ENCODE measurements around the gene VSTM2B. TPM values are rescaled to one million over a fixed set of nuclear protein-coding genes. Genes with fewer than 3 reads are reported as not detected.
"Not testable (repeated sequence)": the region's sequence is repeated elsewhere in the genome, so short reads cannot be mapped to it uniquely, and the experiment has no call there.

Gene VSTM2B
- total RNA-seq, 1 experiment from 2014 or later, result not detected

DNA sequence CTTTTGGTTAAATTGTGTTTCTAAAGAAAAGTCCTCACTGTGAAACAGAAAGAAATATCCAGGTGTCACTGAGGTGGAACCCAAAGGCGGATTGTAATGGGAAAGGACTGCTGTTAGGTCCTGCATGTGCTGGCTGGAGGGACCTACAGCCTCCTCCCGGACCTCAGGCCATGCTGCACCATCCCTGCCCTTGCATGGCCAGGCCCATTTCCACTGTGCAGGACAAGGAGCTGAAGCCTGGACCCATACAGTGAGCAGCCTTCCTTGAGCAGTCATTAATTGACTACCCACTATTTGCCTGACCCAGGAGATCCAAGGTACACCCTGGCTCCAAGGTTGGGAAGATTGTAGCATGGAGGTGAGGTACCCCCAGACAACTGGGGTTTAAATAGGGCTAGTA lies 17.6 kb downstream of the VSTM2B start:
- H3K4me1 ChIP-seq (replicated peaks), result no peaks in the 10 kb centered on the region
- H3K36me3 ChIP-seq, result no peaks in the 10 kb centered on the region
- H3K9me3 ChIP-seq (replicated peaks), result no peaks in the 10 kb centered on the region
- H3K27ac ChIP-seq, result no peak overlapping the region
- H3K27me3 ChIP-seq (replicated peaks), result no peaks in the 10 kb centered on the region
- H3K4me3 ChIP-seq, result no peak overlapping the region
- peak in 1 of 2 experiments; percentile 23 for DNase-seq (ENCODE audit: low read depth in 1 of 2, low spot score in 2 of 2)

DNA sequence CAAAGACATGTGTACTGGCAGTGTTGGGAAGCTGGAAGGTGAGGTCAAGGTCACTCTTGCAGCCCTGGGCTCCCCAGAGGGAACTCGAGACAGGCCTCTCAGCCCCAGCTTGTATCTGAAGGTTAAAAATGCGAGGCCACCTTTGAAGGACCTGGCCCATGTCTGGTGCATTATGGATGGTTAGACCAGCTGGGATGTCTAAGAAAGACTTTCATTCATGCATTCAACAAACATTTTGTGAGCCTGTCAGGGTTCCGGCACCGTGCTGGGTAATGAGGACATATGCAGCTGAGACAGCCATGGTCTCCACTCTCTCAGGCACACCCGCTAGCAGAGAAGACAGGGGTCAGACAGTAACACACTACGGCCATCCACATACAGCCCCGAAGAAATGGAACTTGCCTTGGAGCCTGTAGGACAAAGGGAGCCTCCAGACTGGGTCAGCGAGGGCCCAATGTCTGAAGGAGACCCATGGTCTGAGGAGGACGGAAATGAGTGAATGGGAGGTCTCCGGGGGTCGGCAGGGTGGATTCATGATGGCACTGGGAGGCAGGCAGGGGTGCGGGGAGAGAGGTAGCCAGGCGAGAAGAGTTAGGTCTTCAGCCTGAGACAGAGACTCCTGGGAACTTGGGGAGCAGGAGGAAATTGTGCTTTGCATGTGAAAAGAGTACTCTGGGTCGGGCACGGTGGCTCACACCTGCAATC lies 19.0 kb downstream of the VSTM2B start:
- Histone ChIP-seq H3K36me3 (no peaks in the 10 kb centered on the region), H3K9me3 (replicated peaks) (no peaks in the 10 kb centered on the region), H3K27me3 (replicated peaks) (no peaks in the 10 kb centered on the region), H3K27ac (no peak overlapping the region), H3K4me3 (no peak overlapping the region), H3K4me1 (replicated peaks) (no peaks in the 10 kb centered on the region)
- DNase-seq (ENCODE audit: low read depth in 1 of 2, low spot score in 2 of 2), result peak in 1 of 2 experiments; percentile 19

DNA sequence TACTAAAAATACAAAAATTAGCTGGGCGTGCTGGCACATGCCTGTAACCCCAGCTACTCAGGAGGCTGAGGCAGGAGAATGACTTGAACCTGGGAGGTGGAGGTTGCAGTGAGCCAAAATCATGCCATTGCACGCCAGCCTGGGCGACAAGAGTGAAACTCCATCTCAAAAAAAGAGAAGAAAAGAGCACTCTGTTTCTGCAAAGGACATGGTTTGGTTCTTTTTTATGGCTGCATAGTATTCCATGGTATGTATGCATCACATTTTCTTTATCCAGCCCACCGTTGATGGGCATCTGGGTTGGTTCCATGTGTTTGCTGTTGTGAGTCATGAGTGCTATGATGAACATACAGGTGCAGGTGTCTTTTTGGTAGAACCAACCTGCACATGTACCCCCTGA lies 19.7 kb downstream of the VSTM2B start:
- not testable (repeated sequence) for H3K27ac ChIP-seq; H3K36me3 ChIP-seq; H3K4me1 ChIP-seq (replicated peaks); H3K4me3 ChIP-seq; H3K27me3 ChIP-seq (replicated peaks); H3K9me3 ChIP-seq (replicated peaks); DNase-seq (ENCODE audit: low read depth in 1 of 2, low spot score in 2 of 2)

DNA sequence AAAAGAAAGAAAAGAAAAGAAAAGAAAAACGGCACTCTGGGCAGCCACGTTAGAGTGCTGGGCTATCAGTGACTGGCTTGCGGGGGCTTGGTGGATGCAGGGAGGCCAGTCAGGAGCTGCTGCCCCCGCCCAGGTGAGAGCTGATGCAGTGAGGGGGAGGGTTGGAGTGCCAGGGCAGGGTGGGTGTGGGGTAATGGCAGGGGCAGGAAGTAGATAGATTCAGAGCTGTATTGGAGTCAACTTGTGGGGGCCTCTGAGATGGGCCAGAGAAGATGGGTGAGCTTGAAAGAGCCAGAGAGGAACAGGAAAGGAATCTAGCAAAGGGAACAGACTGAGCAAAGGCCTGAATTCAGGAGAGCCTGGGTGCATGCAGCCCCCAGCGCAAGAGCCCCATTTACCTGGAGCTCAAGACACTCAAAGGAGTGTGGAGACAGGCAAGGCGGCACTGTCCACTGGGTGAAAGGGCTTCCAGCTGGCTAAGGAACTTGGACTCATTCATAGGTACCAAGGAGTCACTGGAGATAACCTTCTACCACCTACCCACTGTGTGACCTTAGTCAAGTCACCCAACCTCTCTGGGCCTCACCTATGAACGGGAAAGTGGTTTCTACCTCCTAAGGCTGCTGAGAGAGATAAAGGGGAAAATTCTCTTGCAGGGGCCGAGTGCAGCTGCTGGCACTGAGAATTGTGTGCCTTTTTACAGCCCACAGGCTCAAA lies 20.2 kb downstream of the VSTM2B start:
- Histone ChIP-seq H3K27me3 (replicated peaks) (no peaks in the 10 kb centered on the region), H3K9me3 (replicated peaks) (no peaks in the 10 kb centered on the region), H3K36me3 (no peaks in the 10 kb centered on the region), H3K4me1 (replicated peaks) (no peaks in the 10 kb centered on the region), H3K27ac (no peak overlapping the region), H3K4me3 (no peak overlapping the region)
- peak in 1 of 2 experiments; percentile 34 for DNase-seq (ENCODE audit: low read depth in 1 of 2, low spot score in 2 of 2)

DNA sequence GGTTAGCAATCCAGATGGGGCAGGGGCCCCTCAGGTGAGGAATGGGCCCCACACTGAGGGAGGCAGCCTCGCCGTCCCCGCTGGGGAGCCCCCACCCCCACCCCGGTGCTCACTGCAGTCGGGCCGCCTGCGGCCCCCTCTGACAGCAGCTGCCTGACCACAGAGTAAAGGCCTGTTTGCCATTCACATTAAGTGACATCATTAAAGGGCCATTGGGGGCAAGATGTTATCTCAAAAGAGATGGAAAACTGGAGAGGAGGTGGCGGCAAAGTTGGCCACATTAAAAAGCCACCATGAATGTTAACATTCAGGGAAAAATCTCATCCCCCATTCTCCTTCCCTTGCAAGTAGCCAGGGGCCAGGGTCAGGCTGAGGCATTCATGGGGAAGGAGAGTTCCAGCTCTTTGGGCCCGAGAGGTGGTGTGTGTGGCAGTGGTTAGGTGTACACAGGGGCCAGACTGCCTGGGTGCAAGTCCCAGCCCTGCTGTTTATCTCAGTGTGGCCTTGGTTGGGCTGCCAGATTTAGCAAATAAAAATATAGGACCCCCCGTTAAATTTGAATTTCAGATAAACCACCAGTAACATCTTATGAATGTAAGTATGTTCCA lies 20.9 kb downstream of the VSTM2B start:
- H3K4me1 ChIP-seq (replicated peaks), result no peaks in the 10 kb centered on the region
- no peaks in the 10 kb centered on the region for H3K9me3 ChIP-seq (replicated peaks)
- peak in 1 of 2 experiments; percentile 16 for DNase-seq (ENCODE audit: low read depth in 1 of 2, low spot score in 2 of 2)
- H3K27me3 ChIP-seq (replicated peaks), result no peaks in the 10 kb centered on the region
- no peak overlapping the region for H3K4me3 ChIP-seq
- no peaks in the 10 kb centered on the region for H3K36me3 ChIP-seq
- H3K27ac ChIP-seq, result no peak overlapping the region

DNA sequence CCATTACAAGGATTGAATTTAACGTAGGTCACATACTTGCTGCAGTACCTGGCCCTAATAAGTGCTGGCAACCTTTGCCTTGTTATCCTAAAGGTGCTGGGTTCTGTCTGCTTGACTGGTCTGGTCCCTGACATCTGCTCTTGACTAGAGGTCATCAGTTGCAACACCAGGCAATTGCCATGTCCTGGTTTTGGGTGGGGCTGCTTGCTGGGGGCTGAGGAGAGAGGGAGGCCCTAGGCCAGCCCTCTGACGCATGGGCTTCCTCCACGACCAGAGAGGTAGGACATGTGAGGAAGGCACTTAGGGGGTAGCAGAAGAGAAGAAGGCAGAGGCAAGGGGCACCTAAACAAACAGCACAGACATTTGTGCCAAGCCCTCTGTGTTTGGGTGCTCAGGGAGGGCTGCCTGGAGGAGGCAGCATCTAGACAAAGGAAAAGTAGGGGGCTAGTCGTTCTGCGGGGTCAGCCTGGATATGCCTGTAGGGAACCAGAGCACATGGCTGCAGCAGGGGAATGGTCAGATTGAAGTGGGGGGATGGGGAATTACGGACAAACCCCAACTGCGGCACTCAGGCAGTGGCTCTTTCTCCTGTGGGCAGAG lies 21.7 kb downstream of the VSTM2B start:
- no peaks in the 10 kb centered on the region for H3K4me1 ChIP-seq (replicated peaks)
- H3K27ac ChIP-seq, result no peak overlapping the region
- H3K4me3 ChIP-seq, result no peak overlapping the region
- H3K9me3 ChIP-seq (replicated peaks), result no peaks in the 10 kb centered on the region
- no peaks in the 10 kb centered on the region for H3K27me3 ChIP-seq (replicated peaks)
- H3K36me3 ChIP-seq, result no peaks in the 10 kb centered on the region
- DNase-seq (ENCODE audit: low read depth in 1 of 2, low spot score in 2 of 2), result peak in 1 of 2 experiments; percentile 33

DNA sequence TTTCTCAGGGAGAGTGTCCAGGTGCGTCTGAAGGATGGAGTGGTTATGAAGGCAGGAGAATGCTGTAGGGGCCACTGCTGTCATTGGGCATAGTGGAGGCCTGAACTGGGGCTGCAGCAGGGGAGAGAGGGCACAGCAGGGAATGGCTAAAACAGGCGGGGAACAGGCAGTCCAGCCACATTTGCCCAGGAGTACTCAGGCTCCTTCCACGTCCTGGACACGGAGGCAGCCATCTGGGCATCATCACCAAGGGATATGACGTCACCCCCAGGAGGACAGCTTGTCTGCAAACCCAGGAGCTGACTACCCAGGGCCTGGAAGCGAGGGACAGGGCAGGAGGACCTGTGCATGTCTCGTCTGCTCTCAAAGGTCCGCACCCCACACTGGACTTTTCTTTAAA lies 22.2 kb downstream of the VSTM2B start:
- Histone ChIP-seq H3K27ac (no peak overlapping the region), H3K4me3 (no peak overlapping the region), H3K9me3 (replicated peaks) (no peaks in the 10 kb centered on the region), H3K27me3 (replicated peaks) (no peaks in the 10 kb centered on the region), H3K36me3 (no peaks in the 10 kb centered on the region), H3K4me1 (replicated peaks) (no peaks in the 10 kb centered on the region)
- peak in 1 of 2 experiments; percentile 37 for DNase-seq (ENCODE audit: low read depth in 1 of 2, low spot score in 2 of 2)

DNA sequence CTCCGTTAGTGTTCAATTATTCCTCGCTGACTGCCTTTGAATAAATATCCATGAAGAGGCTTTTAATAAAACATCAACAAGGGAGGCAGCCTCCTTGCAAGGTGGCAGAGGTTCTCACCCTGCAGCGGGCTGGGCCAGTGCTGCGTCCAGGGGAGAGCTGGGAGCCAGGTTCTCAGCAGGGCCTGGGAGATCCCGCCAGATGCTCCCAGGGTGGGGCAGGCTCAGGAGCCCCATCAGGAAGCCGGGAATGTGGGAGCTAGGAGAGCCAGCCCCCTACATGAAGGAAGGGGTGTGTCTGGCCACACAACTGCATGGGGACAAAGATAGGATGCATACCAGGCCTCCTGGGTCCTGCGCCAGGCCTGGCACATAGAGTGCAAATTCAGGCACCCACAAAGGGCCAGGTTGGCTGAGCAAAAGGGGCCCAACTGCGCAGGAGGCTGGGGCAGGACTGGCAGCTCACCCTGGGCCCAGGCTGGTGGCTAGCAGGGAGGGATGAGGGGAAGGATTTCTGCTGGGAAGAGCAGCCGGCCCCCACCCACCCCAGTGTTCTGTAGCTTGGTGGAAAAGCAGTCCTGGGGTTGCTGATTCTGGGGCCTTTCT lies 22.8 kb downstream of the VSTM2B start:
- Histone ChIP-seq H3K4me1 (replicated peaks) (no peaks in the 10 kb centered on the region), H3K27ac (no peak overlapping the region), H3K9me3 (replicated peaks) (no peaks in the 10 kb centered on the region), H3K4me3 (no peak overlapping the region), H3K36me3 (no peaks in the 10 kb centered on the region), H3K27me3 (replicated peaks) (no peaks in the 10 kb centered on the region)
- peak in 1 of 2 experiments; percentile 31 for DNase-seq (ENCODE audit: low read depth in 1 of 2, low spot score in 2 of 2)

DNA sequence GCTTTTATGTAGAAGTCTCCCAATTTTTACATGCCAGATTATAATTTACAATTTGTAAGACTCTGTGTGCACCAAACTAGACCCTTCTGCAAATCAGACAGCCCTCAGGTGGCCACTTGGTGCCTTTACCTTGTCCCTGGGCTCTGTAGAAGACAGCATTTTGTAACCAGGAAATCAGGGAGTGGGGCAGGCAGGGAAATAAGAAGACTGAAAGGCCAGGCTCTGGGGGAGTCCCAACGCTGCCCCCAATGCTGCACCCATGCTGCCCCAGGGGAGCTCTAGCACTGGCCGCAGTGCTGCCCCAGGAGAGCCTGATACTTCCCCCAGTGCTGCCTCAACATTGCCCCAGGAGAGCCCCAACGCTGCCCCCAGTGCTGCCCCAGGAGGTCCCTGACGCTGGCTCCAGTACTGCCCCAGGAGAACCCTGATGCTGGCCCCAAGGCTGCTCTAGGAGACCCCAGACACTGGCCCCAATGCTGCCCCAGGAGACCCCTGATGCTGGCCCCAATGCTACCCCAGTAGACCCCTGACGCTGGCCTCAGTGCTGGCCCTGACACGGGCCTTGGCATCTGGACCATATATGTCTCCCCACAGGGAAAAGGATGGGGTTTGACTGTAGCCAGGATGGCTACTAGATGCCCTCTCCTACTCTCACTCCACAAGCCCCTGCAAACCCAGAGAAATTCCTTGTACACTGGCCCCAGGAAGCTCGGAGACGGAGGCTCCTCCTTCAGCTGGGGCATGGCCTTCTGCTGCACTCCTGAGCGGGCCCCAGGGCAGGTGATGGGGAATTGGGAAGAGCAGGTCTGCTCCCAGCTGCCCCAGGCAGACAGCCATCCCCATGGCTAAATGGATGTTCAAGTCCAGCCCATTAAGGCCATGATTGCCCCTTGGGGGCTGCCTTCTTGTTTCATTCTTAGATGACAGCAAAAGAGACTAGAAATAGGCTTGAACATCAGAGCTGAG lies 23.6 kb downstream of the VSTM2B start:
- no peak overlapping the region for H3K4me3 ChIP-seq
- no peaks in the 10 kb centered on the region for H3K27me3 ChIP-seq (replicated peaks)
- peak in 1 of 2 experiments; percentile 31 for DNase-seq (ENCODE audit: low read depth in 1 of 2, low spot score in 2 of 2)
- no peaks in the 10 kb centered on the region for H3K36me3 ChIP-seq
- H3K9me3 ChIP-seq (replicated peaks), result no peaks in the 10 kb centered on the region
- no peaks in the 10 kb centered on the region for H3K4me1 ChIP-seq (replicated peaks)
- H3K27ac ChIP-seq, result no peak overlapping the region

DNA sequence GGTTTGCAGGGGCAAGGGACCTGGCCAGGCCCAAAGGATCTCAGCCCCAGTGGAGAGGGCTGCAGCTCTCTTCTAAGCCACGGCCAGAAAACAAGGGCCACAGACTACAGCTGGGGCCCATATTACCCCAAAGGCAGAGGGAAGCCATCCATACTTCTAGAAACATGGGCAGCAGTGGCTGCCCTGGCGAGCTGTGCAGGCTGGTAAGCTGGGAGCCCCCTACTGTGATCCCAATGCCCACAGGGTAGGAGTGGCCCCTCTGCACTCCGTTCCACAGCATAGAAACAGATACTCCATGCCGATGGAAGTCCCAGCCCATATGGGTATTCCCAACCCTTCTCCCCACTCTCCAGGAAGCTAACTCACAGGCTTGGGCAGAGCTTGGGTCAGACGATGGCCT lies 25.1 kb downstream of the VSTM2B start:
- H3K4me3 ChIP-seq, result no peak overlapping the region
- DNase-seq (ENCODE audit: low read depth in 1 of 2, low spot score in 2 of 2), result peak in 1 of 2 experiments; percentile 13
- H3K27me3 ChIP-seq (replicated peaks), result no peaks in the 10 kb centered on the region
- no peaks in the 10 kb centered on the region for H3K4me1 ChIP-seq (replicated peaks)
- no peak overlapping the region for H3K27ac ChIP-seq
- no peaks in the 10 kb centered on the region for H3K36me3 ChIP-seq
- H3K9me3 ChIP-seq (replicated peaks), result no peaks in the 10 kb centered on the region

DNA sequence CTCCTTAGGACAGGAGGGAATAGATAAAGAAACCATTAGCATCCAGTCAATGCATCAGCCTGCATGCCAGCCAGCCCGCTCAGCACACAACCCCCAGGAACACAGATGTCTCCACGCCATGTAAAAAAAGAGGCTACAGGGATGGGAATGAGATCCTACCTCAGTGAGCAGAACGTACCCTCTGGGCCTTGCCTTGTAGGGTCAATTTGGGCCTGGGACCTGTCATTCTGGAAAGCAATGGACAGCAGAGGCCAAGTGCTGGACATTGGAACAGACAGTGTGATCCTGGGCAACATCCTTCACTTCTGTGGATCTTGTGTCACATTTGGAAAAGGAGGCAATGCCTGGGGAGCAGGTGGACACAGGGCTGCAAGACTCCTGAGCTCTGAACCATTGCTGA lies 26.0 kb downstream of the VSTM2B start:
- peak in 1 of 2 experiments; percentile 15 for DNase-seq (ENCODE audit: low read depth in 1 of 2, low spot score in 2 of 2)
- Histone ChIP-seq H3K27ac (no peak overlapping the region), H3K4me1 (replicated peaks) (no peaks in the 10 kb centered on the region), H3K36me3 (no peaks in the 10 kb centered on the region), H3K9me3 (replicated peaks) (no peaks in the 10 kb centered on the region), H3K4me3 (no peak overlapping the region), H3K27me3 (replicated peaks) (no peaks in the 10 kb centered on the region)

DNA sequence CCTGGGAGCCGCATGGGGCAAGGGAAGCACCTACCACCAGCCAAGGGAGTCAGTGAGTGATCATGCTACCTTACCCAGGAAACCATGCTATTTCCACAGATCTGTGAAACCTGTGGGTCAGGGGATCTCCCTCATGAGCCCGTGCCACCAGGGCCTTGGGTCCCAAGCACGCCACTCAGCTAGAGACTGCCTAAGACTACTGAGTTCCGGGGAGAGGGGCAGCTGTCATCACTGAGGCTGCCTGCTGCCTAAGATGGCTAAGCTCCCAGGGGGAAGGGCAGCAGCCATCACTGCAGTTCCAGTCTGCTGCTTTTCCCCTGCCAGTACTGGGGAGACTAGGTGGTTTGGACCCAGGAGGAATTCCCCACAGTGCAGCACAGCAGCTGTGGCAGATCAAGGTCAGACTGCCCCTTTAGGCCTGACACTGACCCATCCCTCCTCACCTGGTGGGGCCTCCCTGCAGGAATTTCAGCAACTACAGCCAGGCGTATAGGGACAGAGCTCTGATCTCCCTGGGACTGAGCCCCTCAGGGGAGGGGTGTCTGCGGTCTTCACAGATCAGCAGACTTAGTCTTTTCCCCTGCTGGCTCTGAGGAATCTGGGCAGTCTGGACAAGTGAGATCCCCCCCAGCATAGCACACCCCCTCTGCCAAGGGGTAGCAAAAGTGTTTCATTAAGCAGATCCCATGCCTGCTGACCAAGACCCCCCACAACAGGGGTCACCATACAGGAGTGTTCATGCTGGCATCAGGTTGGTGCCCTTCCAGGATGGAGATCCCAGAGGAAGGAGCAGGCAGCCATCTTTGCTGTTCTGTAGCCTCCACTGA lies 26.9 kb downstream of the VSTM2B start:
- Histone ChIP-seq H3K4me1 (replicated peaks) (no peaks in the 10 kb centered on the region), H3K36me3 (no peaks in the 10 kb centered on the region), H3K27ac (no peak overlapping the region)

More for the DNA sequence above, 26.9 kb downstream of the VSTM2B start:
- DNase-seq (ENCODE audit: low read depth in 1 of 2, low spot score in 2 of 2), result peak in 1 of 2 experiments; percentile 23
- Histone ChIP-seq H3K4me3 (no peak overlapping the region), H3K9me3 (replicated peaks) (no peaks in the 10 kb centered on the region), H3K27me3 (replicated peaks) (no peaks in the 10 kb centered on the region)
